AG04450 (cell line): Measurements from ENCODE around the gene MAML3. TPM values are rescaled to one million over a fixed set of nuclear protein-coding genes. Genes with fewer than 3 reads are reported as not detected.

ENCODE experiments used
- CTCF ChIA-PET: fragments of 300-600, 350-600 bp; formaldehyde crosslinking; extraction: SDS; loops from one replicate; lab custom pipeline; 2022; ENCODE audit warnings: antibody characterized with exemption, inconsistent platforms; lab: Charles Lee
- POLR2A ChIA-PET: fragments of 350-600 bp; formaldehyde crosslinking; extraction: SDS; loops from one replicate; lab custom pipeline; 2021; ENCODE audit warnings: antibody characterized with exemption, inconsistent platforms; lab: Yijun Ruan, JAX
- DNase-seq: peaks from one replicate; pipeline ENCODE4 v3.0.0-alpha.2; 2011; ENCODE audit warnings: low read depth, low spot score
- H3K27ac ChIP-seq: one replicate; pipeline ENCODE4 v1.5.1; 2012; ENCODE audit warnings: low read depth, low read length, control low read depth
- H3K27me3 ChIP-seq: one replicate; pipeline ENCODE4 v1.6.0; 2012; ENCODE audit warnings: low read length; ENCODE audit not compliant: control insufficient read depth, insufficient read depth
- H3K4me3 ChIP-seq: 2 replicates; pipeline ENCODE4 v1.5.1; 2011; ENCODE audit warnings: mild to moderate bottlenecking, low read depth, low read length, control low read depth
- H3K9me3 ChIP-seq: 2 replicates; pipeline ENCODE4 v1.5.1; 2012; ENCODE audit warnings: low read length; ENCODE audit not compliant: control insufficient read depth, insufficient read depth
- CTCF ChIP-seq: IDR thresholded peaks from 2 replicates; pipeline ENCODE4 v1.5.1; 2011; ENCODE audit warnings: low read depth, low read length, control low read depth, inconsistent platforms
- polyA plus RNA-seq: library from polyadenylated mRNA; depleted of rRNA; stranded (reverse); fragments of >200 nt; gene quantifications from 2 replicates; pipeline ENCODE4 v1.2.3, GENCODE V29; 2011

The MAML3 gene
- polyA plus RNA-seq, 1 experiment: 4.1 TPM

GRCh38 chr4:139802488-139802887 lies 351.5 kb downstream of the MAML3 start:
- ChIA-PET CTCF (no interaction called here), POLR2A (no interaction called here)
- TF ChIP-seq CTCF: no peak
- no peak for DNase-seq
- no peak overlapping the region for H3K27ac ChIP-seq
- H3K9me3 ChIP-seq: no peaks in the 10 kb centered on the region
- no peaks in the 10 kb centered on the region for H3K27me3 ChIP-seq
- no peak overlapping the region for H3K4me3 ChIP-seq

- no peak for TF ChIP-seq CTCF
- no peak for DNase-seq
- Histone ChIP-seq H3K9me3 (no peaks in the 10 kb centered on the region), H3K27ac (no peak overlapping the region), H3K4me3 (no peak overlapping the region), H3K27me3 (no peaks in the 10 kb centered on the region)
- ChIA-PET POLR2A (no interaction called here), CTCF (no interaction called here)
These were observed 352.1 kb downstream of the MAML3 start for GRCh38 chr4:139801895-139802294.

GRCh38 chr4:139800082-139800481 lies 353.9 kb downstream of the MAML3 start:
- no peak for DNase-seq
- H3K4me3 ChIP-seq: no peak overlapping the region
- CTCF ChIA-PET: no interaction called here
- no peaks in the 10 kb centered on the region for H3K27me3 ChIP-seq
- no peaks in the 10 kb centered on the region for H3K9me3 ChIP-seq
- no peak overlapping the region for H3K27ac ChIP-seq
- TF ChIP-seq CTCF: no peak
- POLR2A ChIA-PET: no interaction called here

GRCh38 chr4:139799615-139800014 lies 354.4 kb downstream of the MAML3 start:
- Histone ChIP-seq H3K27ac (no peak overlapping the region), H3K27me3 (no peaks in the 10 kb centered on the region), H3K9me3 (no peaks in the 10 kb centered on the region), H3K4me3 (no peak overlapping the region)
- no peak for TF ChIP-seq CTCF
- POLR2A ChIA-PET: no interaction called here
- no peak for DNase-seq
- CTCF ChIA-PET: no interaction called here

- no peak for DNase-seq
- H3K4me3 ChIP-seq: no peak overlapping the region
- H3K9me3 ChIP-seq: no peaks in the 10 kb centered on the region
- ChIA-PET CTCF (no interaction called here), POLR2A (no interaction called here)
- TF ChIP-seq CTCF: no peak
- no peaks in the 10 kb centered on the region for H3K27me3 ChIP-seq
- H3K27ac ChIP-seq: no peak overlapping the region
These were observed 355.5 kb downstream of the MAML3 start for GRCh38 chr4:139798456-139798855.
